NT2/D1 (cell line): ENCODE results near the gene PDK4.

Experiments used
- SUZ12 ChIP-seq: IDR thresholded peaks from 2 replicates; pipeline ENCODE4 v1.6.1; 2011; ENCODE audit not compliant: insufficient read length, insufficient read depth; ENCODE audit errors: extremely low read depth
- YY1 ChIP-seq: IDR thresholded peaks from 2 replicates; pipeline ENCODE4 v1.6.1; 2011; ENCODE audit not compliant: insufficient read length, insufficient read depth

- no peak for TF ChIP-seq YY1
- no peak for TF ChIP-seq SUZ12
These were observed 10.9 kb downstream of the PDK4 start for GRCh38 chr7:95585426-95585789.
